Left kidney (tissue), 2 donors: Measurements from ENCODE around the gene NKTR. TPM values are rescaled to one million over a fixed set of nuclear protein-coding genes. Genes with fewer than 3 reads are reported as not detected.

ENCODE experiments used
- DNase-seq: peaks from one replicate; pipeline ENCODE4 v3.0.0-alpha.2; 2013
- polyA plus RNA-seq: library from polyadenylated mRNA; unstranded; fragments of 120-200 nt; gene quantifications from one replicate; pipeline ENCODE4 v1.2.1, GENCODE V29; 2013; ENCODE audit not compliant: insufficient read length

Gene NKTR
- polyA plus RNA-seq, 1 donor: 220 TPM

DNA sequence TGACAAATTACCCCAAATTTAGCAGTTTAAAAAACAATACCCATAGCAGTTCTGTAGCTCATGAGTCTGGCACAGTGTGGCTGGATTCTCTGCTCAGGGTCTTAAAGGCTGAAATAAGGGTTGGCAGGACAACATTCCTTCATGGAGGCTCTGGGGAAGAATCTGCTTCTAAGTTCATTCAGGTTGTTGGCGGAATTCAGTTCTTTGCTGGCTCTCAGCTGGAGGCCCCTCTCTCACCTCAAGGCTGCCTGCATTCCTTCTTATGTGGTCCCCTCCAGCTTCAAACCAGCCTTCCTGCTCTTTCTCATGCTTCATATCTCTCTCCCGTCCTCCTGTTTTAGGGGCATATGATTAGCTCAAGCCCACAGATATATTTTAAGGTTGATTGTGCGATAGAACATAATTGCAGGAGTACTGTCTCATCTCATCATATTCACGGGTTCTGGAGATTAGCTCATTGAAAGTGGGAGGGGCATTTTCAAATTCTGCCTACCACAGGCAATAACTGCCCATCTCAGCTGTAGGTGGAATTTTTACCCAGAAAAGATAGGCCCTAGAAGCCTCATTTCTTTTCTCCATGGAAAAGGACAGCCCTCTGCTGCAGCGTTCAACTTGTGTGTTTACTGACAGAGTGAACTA lies 47.5 kb downstream of the NKTR start:
- DNase-seq: no peak

DNA sequence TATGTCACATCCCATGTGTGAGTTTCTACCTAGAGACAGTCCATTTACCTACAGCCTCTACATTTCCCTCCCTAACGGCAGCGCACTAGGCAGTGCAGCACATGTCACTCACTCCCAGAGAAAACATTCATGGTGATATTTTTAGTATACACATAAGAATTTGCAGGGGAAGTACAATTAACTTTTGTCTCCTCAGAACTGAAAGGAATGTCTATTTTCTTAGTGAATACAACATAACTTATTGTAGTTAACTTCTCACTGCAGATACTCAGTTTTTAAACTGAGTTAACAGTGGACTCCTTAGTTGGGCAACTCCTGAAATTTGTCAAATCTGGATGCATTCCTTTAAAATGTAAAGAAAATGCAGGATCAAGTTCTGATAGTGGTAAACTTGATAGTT lies 48.5 kb downstream of the NKTR start:
- no peak for DNase-seq

DNA sequence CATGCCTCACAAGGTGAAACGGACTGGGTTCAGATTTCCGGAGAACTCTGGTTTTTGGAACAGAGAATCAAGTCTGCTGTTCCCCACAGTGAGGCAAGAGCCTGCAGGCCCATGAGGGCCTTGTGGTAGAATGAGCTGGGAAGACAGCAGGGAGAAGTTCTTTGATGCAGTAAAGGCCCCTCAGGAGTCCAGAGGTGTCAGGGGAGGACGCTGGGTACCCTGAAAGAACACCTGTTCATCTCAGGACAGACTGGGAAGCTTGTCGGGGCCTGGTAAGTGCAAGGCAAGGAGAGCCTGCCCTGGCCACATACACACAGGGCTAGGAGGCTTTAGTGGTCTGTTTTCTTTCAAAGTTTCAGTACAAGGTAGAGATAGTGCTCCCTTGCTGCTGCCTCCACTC lies 49.3 kb downstream of the NKTR start:
- DNase-seq: no peak

DNA sequence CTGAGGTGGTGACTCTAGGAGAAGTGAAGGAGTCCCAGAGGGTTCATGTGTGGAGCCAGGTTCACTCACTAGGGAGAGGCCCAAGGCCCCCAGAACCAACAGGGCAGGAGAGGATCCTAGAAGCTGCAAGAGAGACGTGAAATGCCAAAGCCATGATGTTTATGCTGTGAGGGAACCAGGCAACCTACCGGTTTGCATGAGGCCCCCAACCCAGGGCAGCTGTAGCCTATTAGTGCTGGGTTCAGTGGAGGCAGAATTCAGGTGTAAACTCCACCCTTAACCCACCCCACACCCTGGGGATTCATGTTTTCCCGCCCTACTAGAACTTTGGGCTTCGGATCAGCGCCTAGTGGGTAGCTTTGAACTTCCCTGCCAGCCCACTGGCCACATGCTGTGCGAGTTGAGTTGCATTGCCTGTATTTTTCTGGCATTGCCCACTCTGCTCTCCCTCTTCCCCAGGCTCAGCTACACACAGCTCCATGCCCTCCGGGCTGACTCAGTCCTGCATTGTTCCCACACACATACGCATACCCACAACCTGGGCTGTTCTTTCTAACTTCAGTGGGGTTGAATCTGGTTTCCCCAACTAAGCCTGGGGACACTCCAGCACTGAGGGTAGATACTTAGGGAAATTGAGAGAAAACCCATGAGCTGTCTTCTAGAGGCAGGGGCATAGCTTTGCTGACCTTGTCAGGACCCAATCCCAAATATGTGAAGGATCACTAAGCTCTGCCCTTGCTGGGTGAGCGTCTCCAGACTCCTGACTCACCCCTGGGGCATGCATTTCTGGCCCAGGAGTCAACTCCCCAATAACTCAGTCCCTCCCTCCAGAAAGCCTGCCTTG lies 51.0 kb downstream of the NKTR start:
- no peak for DNase-seq

DNA sequence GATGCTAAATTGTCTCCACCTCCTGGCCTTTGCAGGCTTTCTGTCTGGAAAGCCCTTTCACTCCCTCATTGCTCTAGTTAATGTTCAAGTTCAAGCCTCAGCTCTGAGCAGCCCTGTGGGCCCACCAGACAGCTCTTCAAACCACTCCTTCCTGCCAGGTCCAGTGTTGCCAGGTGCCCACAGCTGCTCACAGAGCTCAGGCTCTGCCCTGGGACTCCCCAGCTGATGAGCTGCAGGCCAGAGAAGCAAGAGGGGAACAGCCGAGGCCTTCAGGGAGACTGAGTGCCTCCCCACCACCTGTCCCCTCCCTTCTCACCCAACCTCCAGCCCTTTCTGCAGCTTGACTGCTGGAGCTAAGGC lies 51.7 kb downstream of the NKTR start:
- DNase-seq: no peak

DNA sequence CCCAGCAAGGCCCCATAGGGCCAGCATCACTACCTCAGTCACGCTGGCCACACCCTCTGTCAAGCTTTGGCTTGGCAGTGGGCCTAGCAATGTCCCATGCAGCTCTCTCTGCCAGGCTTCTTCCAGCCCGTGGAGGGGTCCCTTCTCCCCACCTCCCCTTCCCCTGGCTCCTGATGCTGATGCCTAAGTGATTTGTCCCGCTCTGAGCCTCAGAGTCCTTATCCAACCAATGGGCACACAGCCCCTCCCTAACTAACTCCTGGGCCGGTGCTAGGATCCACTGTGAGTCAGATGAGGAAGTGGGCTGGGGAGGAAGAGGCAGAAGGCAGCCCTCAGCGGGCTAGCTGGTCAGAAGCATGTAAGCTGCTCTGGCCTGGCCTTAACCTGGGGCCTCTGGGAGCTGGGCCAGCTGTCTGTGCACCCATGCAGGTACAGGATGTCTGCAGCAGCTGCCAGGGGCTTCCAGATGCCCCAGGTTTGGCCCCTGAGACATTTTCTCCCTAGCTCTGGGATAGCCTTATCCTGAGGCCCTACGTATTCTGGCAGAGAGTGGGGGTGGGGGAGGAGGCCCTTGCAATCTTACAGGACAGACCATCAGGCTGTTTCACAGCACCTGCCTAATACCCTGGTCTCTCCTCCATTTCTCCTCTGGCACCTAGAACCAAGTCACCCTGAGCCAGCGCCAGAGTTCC lies 52.3 kb downstream of the NKTR start:
- no peak for DNase-seq

DNA sequence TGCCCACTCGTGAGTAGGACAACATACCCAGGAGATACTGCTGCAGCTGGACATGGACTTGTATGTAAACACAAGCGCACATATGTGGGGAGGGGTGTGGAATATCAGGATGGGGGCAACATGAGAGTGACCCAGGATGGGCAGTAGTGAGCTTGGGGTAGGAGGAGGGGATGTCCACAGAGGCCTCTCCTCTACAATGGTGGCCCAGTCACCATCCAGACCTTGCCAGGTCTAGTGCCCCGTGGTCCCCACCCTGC lies 52.7 kb downstream of the NKTR start:
- DNase-seq: no peak

DNA sequence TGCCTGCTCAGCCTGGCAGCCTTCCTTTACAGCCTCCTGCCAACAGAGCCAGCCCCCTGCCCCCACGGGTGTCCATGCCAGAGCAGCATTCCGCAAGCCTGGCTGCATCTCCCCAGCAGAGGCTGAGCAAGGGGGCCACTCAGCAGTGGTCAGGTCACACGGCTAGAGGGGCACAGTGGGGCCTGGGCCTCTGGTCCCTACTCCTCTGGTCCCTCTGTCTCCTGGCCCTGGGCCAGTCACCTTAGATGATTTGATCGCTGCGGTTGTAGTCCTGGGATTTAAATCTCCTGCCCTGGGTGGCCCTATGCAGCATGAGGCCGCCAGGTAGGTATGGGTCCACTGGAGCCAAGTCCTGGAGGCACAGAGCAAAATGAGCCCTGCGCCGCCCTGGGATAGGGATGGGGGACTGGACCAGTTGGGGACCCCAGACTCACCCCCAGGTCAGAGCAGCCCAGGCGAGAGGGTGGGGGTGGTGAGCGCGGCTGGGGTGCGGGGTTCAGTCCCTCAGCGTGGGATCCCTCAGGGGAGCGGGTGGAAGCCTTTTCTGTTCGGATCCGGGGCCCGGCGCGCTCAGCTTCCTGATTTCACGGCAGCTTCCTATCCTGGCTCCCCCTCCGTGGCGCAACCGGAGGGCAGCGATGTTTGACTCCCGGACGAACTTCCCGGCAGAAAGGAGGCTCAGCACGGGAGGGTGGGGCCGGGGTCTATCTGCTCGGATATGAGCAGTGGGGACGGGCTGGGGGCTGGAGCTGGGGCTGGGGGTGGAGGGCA lies 53.3 kb downstream of the NKTR start, which contains the start of gene ZBTB47:
TSS of gene ZBTB47 (plus strand) at position 138 of the 771 bp plus-strand sequence. CDS start 4,659 bp downstream, outside the sequence.
- DNase-seq: no peak

DNA sequence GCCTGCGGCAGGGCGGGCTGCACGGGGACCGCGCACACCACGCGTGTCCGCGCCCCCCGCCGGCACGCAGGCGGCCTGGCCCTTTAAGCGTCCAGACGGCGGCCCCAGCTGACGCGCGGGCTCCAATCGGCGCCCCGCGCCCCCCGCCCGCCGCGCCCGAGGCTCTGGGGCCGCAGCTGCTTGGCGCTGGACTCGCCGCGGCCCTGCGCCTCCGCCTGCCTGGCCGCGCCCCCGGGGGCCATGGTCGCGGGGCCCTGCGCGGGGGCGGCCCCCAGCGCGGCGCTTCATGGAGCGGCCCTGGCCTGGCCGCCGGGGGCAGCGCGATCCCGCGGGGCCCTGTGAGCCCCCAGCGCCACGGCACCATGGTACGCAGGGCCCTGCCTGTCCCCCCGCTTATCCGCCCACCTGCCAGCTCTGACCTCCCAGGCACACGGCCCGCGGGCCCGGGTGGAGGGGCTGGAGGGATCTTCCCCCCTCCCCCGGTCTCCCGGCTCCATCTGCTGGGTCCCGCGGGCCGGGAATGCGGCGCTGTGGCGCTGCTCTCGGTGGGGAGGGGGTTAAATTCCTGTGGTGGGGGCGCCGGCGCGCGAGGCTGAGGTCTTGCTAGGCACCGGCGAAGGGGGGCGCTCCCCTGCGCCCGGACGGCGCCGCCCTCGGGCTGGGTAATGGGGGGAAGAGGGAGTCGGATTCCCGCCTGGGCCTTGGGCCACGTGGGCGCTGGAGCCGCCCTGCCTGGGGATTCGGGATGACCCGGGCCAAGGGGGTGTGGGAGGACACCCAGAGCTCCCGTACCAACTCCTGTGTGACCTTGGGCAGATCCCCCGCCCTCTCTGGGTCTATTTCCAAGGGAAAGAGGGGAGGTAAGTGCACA lies 54.1 kb downstream of the NKTR start:
- peak; percentile 64 for DNase-seq

DNA sequence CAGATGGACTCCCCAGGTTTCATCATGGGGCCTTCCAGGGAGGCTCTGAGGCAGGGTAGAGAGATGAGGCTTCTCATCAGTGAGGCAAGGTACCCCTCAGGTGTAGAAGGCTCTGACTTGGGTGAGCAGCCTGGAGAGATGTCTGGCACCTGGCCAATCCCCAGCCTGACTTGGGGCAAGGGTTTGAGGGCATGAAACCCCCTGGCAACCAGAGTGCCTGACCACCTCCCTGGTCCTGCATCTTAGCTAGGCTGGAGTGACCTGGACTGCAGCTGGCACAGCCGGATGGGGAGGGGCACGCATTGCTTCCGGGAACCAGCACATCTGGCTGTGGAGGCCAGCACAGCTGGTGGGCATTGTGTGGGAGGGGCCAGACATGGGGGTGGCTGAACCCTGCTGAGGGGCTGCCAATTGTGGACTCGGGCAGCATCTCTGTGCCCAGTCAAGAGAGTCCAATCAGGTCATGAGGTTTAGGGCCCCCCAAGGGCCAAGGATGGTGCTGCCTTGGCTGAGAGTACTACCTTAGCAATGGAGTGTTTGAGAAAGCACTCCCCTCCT lies 54.9 kb downstream of the NKTR start:
- no peak for DNase-seq

DNA sequence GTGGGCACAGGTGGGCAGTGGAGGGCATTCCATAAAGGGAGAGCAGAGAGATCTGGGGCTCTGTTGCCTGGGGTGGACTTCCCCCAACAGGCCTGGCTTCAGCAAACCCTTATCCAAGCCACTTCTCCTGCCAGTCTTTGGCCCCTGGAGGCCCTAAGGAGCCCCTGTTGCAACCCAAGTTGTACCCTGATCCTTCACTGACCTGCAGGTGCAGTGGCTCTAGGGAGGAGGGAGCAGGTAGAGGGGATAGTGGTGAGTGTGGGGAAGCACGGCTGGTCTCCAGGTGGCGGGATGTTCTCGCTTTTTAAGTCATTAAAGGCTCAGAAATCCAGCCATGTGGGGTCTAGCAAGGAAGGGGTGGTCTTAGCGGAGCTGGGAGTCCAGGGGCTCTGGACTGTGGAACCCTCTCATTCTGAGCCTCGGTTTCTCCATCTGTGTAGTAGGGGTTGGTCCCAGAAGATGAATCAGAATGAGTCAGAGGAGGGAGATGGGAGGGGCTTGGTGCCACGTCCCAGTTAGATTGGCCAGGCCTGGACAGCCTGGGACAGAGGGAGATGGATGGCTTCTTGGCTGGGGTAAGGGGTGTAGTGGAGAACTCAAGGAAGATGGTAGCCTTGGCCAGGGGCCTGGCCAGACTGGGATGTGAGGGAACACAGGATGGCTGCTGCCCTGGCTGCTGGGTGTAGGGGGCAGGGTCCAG lies 55.6 kb downstream of the NKTR start:
- DNase-seq: no peak

DNA sequence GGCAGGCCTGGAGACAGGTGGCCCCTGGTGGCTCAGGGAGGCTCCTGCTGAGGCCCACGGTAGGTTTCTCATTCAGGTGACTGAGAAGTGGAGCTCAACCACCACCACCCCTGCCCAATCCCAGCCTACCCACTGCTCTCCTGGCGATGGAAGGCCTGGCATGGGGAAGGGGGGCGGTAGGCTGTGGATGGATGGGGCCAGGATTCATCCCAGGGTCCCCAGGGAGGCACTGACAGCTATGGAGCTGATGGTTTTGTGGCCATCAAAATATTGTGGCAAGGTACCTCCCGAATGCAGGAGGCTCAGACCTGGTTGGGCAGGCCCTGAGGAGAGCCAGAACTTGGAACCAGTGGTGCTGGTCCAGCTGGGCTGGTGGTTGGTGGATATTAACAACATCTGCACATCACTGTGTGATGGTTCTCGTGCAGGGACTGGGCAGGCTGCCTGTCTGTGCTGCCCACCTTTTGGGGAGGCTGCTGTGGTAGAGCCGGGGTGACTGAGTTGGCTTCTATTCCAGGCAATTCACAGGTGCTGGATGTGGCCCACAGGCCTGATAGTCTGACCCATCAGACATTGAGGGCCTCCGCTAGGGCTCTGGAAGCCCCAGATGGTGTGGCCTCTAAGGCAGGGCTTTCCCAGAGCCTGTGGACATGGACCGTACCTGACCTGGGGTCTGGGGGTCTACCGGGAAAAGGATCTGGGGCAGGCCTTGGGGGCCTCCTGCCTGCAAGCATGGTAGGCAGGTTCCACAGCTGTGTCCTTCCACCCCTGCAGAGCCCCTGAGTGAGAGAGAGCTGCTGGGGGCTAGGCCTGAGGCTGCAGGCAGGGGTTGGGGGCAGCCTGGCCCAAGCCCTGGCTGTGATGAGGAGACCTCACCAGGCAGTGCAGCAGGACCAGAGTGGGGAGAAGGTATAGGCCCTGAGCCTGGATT lies 56.5 kb downstream of the NKTR start:
- no peak for DNase-seq

DNA sequence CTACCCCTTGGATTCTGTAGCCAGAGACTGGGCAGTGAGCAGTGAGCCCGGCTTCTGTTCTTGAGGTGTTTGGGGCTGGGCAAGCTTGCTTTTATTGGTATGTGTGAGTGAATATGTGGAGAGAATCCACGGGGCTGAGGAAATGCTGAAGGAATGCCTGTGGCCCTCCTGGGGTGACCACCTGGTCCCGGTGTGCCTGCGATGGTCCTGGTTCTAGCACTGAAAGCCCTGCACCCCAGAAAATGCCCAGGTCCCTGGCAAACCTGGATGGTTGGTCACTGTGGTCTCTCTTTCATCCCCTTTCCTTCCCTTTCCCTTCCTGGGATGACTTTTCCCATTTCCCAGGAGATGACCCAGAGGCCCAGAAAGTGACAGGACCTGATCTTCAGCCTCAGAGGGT lies 57.2 kb downstream of the NKTR start:
- DNase-seq: no peak

DNA sequence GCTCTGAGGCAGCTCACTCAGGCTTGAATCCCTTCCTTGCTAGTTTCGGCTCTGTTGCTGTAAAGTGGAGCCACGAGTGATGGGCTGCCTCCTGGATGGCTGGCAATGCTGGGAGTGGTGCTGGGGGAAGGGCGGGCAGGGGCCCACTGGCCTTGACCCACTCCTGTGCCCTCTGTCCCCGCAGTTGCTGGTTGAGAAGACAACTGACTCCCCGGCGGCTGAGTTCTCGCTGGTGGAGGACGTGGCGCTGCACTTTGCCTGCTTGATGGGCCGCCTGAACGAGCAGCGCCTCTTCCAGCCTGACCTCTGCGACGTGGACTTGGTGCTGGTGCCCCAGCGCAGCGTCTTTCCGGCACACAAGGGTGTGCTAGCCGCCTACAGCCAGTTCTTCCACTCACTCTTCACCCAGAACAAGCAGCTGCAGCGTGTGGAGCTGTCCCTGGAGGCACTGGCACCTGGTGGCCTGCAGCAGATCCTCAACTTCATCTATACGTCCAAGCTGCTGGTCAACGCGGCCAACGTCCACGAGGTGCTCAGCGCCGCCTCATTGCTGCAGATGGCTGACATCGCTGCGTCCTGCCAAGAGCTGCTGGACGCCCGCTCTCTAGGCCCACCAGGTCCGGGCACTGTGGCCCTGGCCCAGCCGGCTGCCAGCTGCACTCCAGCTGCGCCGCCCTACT lies 57.7 kb downstream of the NKTR start:
- DNase-seq: no peak

DNA sequence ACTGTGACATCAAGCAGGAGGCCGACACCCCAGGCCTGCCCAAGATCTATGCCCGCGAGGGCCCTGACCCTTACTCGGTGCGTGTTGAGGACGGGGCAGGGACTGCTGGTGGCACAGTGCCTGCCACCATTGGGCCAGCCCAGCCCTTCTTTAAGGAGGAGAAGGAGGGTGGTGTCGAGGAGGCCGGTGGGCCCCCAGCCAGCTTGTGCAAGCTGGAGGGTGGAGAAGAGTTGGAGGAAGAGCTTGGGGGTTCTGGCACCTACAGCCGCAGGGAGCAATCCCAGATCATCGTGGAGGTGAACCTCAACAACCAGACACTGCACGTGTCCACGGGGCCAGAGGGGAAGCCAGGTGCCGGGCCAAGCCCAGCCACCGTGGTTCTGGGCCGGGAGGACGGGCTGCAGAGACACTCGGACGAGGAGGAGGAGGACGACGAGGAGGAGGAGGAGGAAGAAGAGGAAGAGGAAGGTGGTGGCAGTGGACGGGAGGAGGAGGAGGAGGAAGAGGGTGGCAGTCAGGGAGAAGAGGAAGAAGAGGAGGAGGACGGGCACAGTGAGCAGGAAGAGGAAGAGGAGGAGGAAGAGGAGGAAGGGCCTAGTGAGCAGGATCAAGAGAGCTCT lies 58.4 kb downstream of the NKTR start:
- no peak for DNase-seq

DNA sequence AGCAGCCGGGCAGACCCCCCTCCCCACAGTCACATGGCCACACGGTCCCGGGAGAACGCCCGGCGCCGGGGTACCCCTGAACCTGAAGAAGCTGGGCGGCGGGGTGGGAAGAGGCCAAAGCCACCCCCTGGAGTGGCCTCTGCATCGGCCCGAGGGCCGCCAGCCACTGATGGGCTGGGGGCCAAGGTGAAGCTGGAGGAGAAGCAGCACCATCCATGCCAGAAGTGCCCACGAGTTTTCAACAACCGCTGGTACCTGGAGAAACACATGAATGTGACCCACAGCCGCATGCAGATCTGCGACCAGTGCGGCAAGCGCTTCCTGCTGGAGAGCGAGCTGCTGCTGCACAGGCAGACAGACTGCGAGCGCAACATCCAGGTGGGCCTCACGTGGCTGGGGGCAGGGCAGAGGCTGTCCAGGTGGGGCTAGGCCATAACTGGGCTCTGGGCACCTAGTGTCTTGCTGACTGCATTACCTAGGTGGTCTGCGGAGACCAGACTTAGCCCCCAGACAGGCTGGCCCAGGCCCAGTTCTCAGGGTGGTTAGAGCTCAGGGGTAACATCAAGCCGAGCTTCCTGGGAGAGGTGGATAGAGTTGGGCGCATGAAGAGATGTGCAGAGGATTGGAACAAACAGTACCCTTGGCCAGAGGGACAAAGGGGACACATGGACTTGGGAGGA lies 59.1 kb downstream of the NKTR start:
- no peak for DNase-seq

DNA sequence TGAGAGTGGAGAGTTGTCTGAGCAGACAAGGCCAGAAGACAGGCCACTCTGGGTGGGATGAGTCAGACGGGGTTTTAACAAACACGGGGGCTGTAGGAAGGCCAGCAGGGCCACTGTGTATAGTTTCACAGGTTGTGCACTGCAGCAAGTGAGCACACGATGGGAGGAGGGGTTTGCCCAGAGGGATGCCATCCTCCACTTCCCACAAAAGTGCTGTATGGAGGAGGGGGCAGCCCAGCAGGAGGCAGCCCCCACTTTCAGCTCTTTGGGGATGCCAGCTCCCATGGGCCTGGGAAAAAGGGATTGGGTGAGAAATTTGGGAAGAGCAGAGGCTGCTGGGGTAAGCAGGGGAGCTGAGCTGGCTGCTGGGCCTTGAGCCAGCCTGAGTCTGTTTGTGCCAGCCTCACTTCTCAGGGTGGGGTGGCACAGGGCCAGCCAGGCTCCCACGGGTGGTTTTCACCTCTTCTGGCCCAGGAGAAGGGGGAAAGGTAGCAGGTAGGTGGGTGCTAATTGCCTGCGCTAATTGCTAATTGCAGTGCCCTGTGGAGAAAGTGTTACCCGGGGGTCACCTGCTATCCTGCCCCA lies 59.7 kb downstream of the NKTR start:
- DNase-seq: no peak
